K562 (cell line): ENCODE measurements around the gene TBCC. TPM values are rescaled to one million over a fixed set of nuclear protein-coding genes. Genes with fewer than 3 reads are reported as not detected.

ENCODE experiments used
- ATF3 ChIP-seq, 2 experiments: fragments of 450-650 bp in 1 of 2; sonication (generic) in 1 of 2; formaldehyde crosslinking in 1 of 2; IDR thresholded peaks in 1 of 2; conservative IDR thresholded peaks in 1 of 2; 2 replicates each; pipeline versions ENCODE4 v1.6.1 to v1.8.1; 2016 to 2023; ENCODE audit warnings: mild to moderate bottlenecking in 2 of 2, moderate library complexity in 2 of 2, inconsistent platforms in 1 of 2, missing genetic modification reagents in 1 of 2
- CBX2 ChIP-seq: fragments of 200-600 bp; sonication (generic); IDR thresholded peaks from one replicate; pipeline ENCODE4 v1.6.1; 2012; ENCODE audit warnings: mild to moderate bottlenecking, low read length, inconsistent platforms; ENCODE audit not compliant: insufficient read depth, poor library complexity, severe bottlenecking
- CREB1 ChIP-seq, 2 experiments: sonication (generic) in 1 of 2; formaldehyde crosslinking in 1 of 2; IDR thresholded peaks; 2 replicates each; pipeline versions ENCODE4 v1.6.1 to v1.8.0; 2012 to 2022; ENCODE audit warnings: inconsistent platforms in 1 of 2, mild to moderate bottlenecking in 1 of 2, missing genetic modification reagents in 1 of 2, moderate library complexity in 1 of 2
- HMGN3 ChIP-seq: IDR thresholded peaks from 2 replicates; pipeline ENCODE4 v1.6.1; 2011; ENCODE audit warnings: borderline replicate concordance, low read depth, mild to moderate bottlenecking, mixed read lengths, low read length; ENCODE audit not compliant: insufficient read length; ENCODE audit errors: extremely low read depth
- MYNN ChIP-seq, 2 experiments: sonication (generic); formaldehyde crosslinking in 1 of 2; IDR thresholded peaks; 2 replicates each; pipeline versions ENCODE4 v1.5.0 to v1.6.1; 2016 to 2020; ENCODE audit warnings: antibody characterized with exemption in 1 of 2, missing genetic modification reagents in 1 of 2
- RFX5 ChIP-seq: IDR thresholded peaks from 2 replicates; pipeline ENCODE4 v1.6.1; 2011; ENCODE audit warnings: low read depth, mild to moderate bottlenecking, improper control_type of control experiment, low read length
- SRSF3 ChIP-seq: fragments of 200-400 bp; formaldehyde crosslinking; IDR thresholded peaks from 2 replicates; pipeline ENCODE4 v1.6.1; 2016; ENCODE audit warnings: mild to moderate bottlenecking, low read length, moderate library complexity; ENCODE audit not compliant: insufficient read depth
- U2AF1 ChIP-seq: fragments of 200-400 bp; formaldehyde crosslinking; optimal IDR thresholded peaks from 2 replicates; pipeline ENCODE3; 2017; ENCODE audit warnings: mild to moderate bottlenecking, low read depth, low read length, moderate library complexity
- ZC3H8 ChIP-seq: fragments of 450-650 bp; IDR thresholded peaks from 2 replicates; pipeline ENCODE4 v1.6.1; 2017
- ZNF311 ChIP-seq: fragments of 250-450 bp; sonication (Bioruptor Pico); IDR thresholded peaks from 2 replicates; pipeline ENCODE4 v1.4.0; 2020; ENCODE audit warnings: mild to moderate bottlenecking, moderate library complexity
- ZNF785 ChIP-seq: fragments of 250-450 bp; sonication (Bioruptor Pico); IDR thresholded peaks from 2 replicates; pipeline ENCODE4 v1.4.0; 2020; ENCODE audit warnings: mild to moderate bottlenecking
- polyA plus RNA-seq, 8 experiments: library from polyadenylated mRNA; depleted of rRNA in 4 of 8; stranded (reverse) in 5 of 8; unstranded in 3 of 8; fragments of >200 nt; fragmentation: Nextera tagmentation in 2 of 8; fragmentation: Illumina TruSeq in 1 of 8; extraction: Ambion mirVana in 2 of 8; extraction: Trizol in 1 of 8; gene quantifications; 2 replicates each; pipeline versions ENCODE4 v1.2.1 to v1.2.3, GENCODE V29; 2011 to 2014; ENCODE audit warnings: inconsistent platforms in 1 of 8, missing spikeins in 1 of 8
- total RNA-seq, 7 experiments: library from RNA; depleted of rRNA in 6 of 7; stranded (reverse); fragments of >200 nt in 6 of 7; fragmentation: Illumina TruSeq in 2 of 7; extraction: Trizol in 2 of 7; gene quantifications; 2 replicates each; pipeline versions ENCODE4 v1.2.1 to v1.2.3, GENCODE V29; 2011 to 2021; ENCODE audit warnings: low replicate concordance in 1 of 7
- TF ChIP-seq, protein P1 (sequence below): sonication (generic); formaldehyde crosslinking; IDR thresholded peaks from 2 replicates; pipeline ENCODE4 v1.8.0; 2022; ENCODE audit warnings: mild to moderate bottlenecking, missing genetic modification reagents

Gene TBCC
- total and polyA plus RNA-seq, 9 of the 15 experiments (the other 6 are each of a cell fraction or from before 2014, with no cell fraction given) = 2.8 to 34.1 (median 23.3) TPM

GRCh38 chr6:42764911-42765648 is 19.2 kb upstream of the TBCC start (continued):
- no peak for TF ChIP-seq ATF3 (IDR thresholded peaks at IDR 0.05)
- TF ChIP-seq ATF3 (CRISPR knock-in tag; conservative IDR thresholded peaks at IDR 0.05) = no peak
- TF ChIP-seq RFX5 = no peak
- TF ChIP-seq, protein P1, sequence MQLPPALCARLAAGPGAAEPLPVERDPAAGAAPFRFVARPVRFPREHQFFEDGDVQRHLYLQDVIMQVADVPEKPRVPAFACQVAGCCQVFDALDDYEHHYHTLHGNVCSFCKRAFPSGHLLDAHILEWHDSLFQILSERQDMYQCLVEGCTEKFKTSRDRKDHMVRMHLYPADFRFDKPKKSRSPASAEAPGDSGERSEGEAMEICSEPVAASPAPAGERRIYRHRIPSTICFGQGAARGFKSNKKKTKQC = no peak
- no peak for TF ChIP-seq MYNN (IDR thresholded peaks at IDR 0.05)
- no peak for TF ChIP-seq MYNN (CRISPR knock-in tag; IDR thresholded peaks at IDR 0.05)
- TF ChIP-seq U2AF1 = no peak
- TF ChIP-seq ZNF311 (CRISPR knock-in tag) = no peak
- no peak for TF ChIP-seq SRSF3
- TF ChIP-seq HMGN3 = no peak
- no peak for TF ChIP-seq ZNF785 (CRISPR knock-in tag)
- TF ChIP-seq CREB1 (IDR thresholded peaks at IDR 0.05) = no peak
- no peak for TF ChIP-seq CREB1 (CRISPR knock-in tag; IDR thresholded peaks at IDR 0.05)
- TF ChIP-seq ZC3H8 = no peak
- TF ChIP-seq CBX2 = no peak
